ENCODE results near the gene ORC4. TPM values are rescaled to one million over a fixed set of nuclear protein-coding genes. Genes with fewer than 3 reads are reported as not detected.

The ORC4 gene
- polyA plus RNA-seq, 1 donor (not counting 4 experiments of a cell fraction or from before 2014, with no cell fraction given): 62.4 TPM

- TF ChIP-seq CTCF (optimal IDR thresholded peaks at IDR 0.05 in 1 of 3, IDR thresholded peaks at IDR 0.05 in 1 of 3, conservative IDR thresholded peaks at IDR 0.05 in 1 of 3; ENCODE audit: extremely low read depth in 1 of 3, insufficient read depth in 2 of 3, low read length in 3 of 3): no peak
- no peak for TF ChIP-seq EZH2 (IDR thresholded peaks at IDR 0.05; ENCODE audit: low read length)
- no peak overlapping the region for H3K4me2 ChIP-seq (ENCODE audit: control insufficient read depth, extremely low read depth, insufficient read depth, low read depth, low read length)
- no peaks in the 10 kb centered on the region for H4K20me1 ChIP-seq (ENCODE audit: control insufficient read depth, extremely low read depth, insufficient read depth, low read length)
- peaks cover 4% of the 10 kb centered on the region in 2 experiments for H3K36me3 ChIP-seq (ENCODE audit: control insufficient read depth in 2 of 2, extremely low read depth in 1 of 2, insufficient read depth in 2 of 2, low read length in 2 of 2)
- no peaks in the 10 kb centered on the region for H3K9me1 ChIP-seq (ENCODE audit: control insufficient read depth, extremely low read depth, insufficient read depth, low read length)
- DNase-seq (ENCODE audit: low read depth, low spot score) (no peak), FAIRE-seq (no peak)
- H3K27me3 ChIP-seq (ENCODE audit: control insufficient read depth, extremely low read depth, insufficient read depth, low read length): no peaks in the 10 kb centered on the region
- no peak overlapping the region for H3K9ac ChIP-seq (ENCODE audit: control insufficient read depth, extremely low read depth, insufficient read depth, low read length)
- dilution Hi-C loops (cut with MboI; ENCODE audit: extremely low pct_ligation_motif_present, low sequenced_read_pairs): no loop called here
- H3K27ac ChIP-seq (ENCODE audit: control insufficient read depth, insufficient read depth, low read length): no peak overlapping the region
- H3K4me1 ChIP-seq (ENCODE audit: control insufficient read depth, extremely low read depth, insufficient read depth, low read length): no peaks in the 10 kb centered on the region
- no peaks in the 10 kb centered on the region for H3K9me3 ChIP-seq (ENCODE audit: control insufficient read depth, low read depth, low read length)
- H2AFZ ChIP-seq (ENCODE audit: control insufficient read depth, low read length): no peak overlapping the region
- H3K4me3 ChIP-seq (ENCODE audit: control insufficient read depth in 2 of 3, extremely low read depth in 1 of 3, insufficient read depth in 2 of 3, low read depth in 1 of 3, low read length in 3 of 3): no peak overlapping the region
- no peaks in the 10 kb centered on the region for H3K79me2 ChIP-seq (ENCODE audit: control insufficient read depth, insufficient read depth, low read length)
These were observed 86.6 kb downstream of the ORC4 start for GRCh38 chr2:147933931-147934330.

- TF ChIP-seq EZH2 (IDR thresholded peaks at IDR 0.05; ENCODE audit: low read length) (no peak), CTCF (optimal IDR thresholded peaks at IDR 0.05 in 1 of 3, IDR thresholded peaks at IDR 0.05 in 1 of 3, conservative IDR thresholded peaks at IDR 0.05 in 1 of 3; ENCODE audit: extremely low read depth in 1 of 3, insufficient read depth in 2 of 3, low read length in 3 of 3) (no peak)
- H3K9me1 ChIP-seq (ENCODE audit: control insufficient read depth, extremely low read depth, insufficient read depth, low read length): no peaks in the 10 kb centered on the region
- no peak overlapping the region for H3K27ac ChIP-seq (ENCODE audit: control insufficient read depth, insufficient read depth, low read length)
- H2AFZ ChIP-seq (ENCODE audit: control insufficient read depth, low read length): no peak overlapping the region
- no peaks in the 10 kb centered on the region for H3K27me3 ChIP-seq (ENCODE audit: control insufficient read depth, extremely low read depth, insufficient read depth, low read length)
- DNase-seq (ENCODE audit: low read depth, low spot score): no peak
- no peaks in the 10 kb centered on the region for H3K4me1 ChIP-seq (ENCODE audit: control insufficient read depth, extremely low read depth, insufficient read depth, low read length)
- FAIRE-seq: no peak
- H3K4me3 ChIP-seq (ENCODE audit: control insufficient read depth in 2 of 3, extremely low read depth in 1 of 3, insufficient read depth in 2 of 3, low read depth in 1 of 3, low read length in 3 of 3): no peak overlapping the region
- H4K20me1 ChIP-seq (ENCODE audit: control insufficient read depth, extremely low read depth, insufficient read depth, low read length): no peaks in the 10 kb centered on the region
- H3K9ac ChIP-seq (ENCODE audit: control insufficient read depth, extremely low read depth, insufficient read depth, low read length): no peak overlapping the region
- H3K36me3 ChIP-seq (ENCODE audit: control insufficient read depth in 2 of 2, extremely low read depth in 1 of 2, insufficient read depth in 2 of 2, low read length in 2 of 2): peaks cover 4 to 5% of the 10 kb centered on the region in 2 experiments
- no peaks in the 10 kb centered on the region for H3K9me3 ChIP-seq (ENCODE audit: control insufficient read depth, low read depth, low read length)
- H3K79me2 ChIP-seq (ENCODE audit: control insufficient read depth, insufficient read depth, low read length): no peaks in the 10 kb centered on the region
- no peak overlapping the region for H3K4me2 ChIP-seq (ENCODE audit: control insufficient read depth, extremely low read depth, insufficient read depth, low read depth, low read length)
- dilution Hi-C loops (cut with MboI; ENCODE audit: extremely low pct_ligation_motif_present, low sequenced_read_pairs): no loop called here
These were observed 93.4 kb downstream of the ORC4 start for GRCh38 chr2:147927053-147927588.

All from keratinocyte (primary cell).